HepG2 (cell line): ENCODE measurements around the gene P2RX5. TPM values are rescaled to one million over a fixed set of nuclear protein-coding genes. Genes with fewer than 3 reads are reported as not detected.

Experiments used
- ATF5 ChIP-seq: sonication (generic); formaldehyde crosslinking; IDR thresholded peaks from 2 replicates; pipeline ENCODE4 v1.4.0; 2020; ENCODE audit warnings: mild to moderate bottlenecking, low read depth, missing genetic modification reagents
- BRF2 ChIP-seq: sonication (generic); formaldehyde crosslinking; IDR thresholded peaks from 2 replicates; pipeline ENCODE4 v1.8.1; 2022; ENCODE audit warnings: mild to moderate bottlenecking, missing genetic modification reagents
- FOXK2 ChIP-seq: fragments of 450-650 bp; IDR thresholded peaks from 2 replicates; pipeline ENCODE4 v1.6.1; 2016
- GLI4 ChIP-seq: sonication (generic); formaldehyde crosslinking; IDR thresholded peaks from 2 replicates; pipeline ENCODE4 v1.5.1; 2020; ENCODE audit warnings: missing genetic modification reagents, mild to moderate bottlenecking, moderate library complexity, borderline replicate concordance
- HOXD1 ChIP-seq: sonication (generic); formaldehyde crosslinking; IDR thresholded peaks from 2 replicates; pipeline ENCODE4 v1.5.0; 2020; ENCODE audit warnings: missing genetic modification reagents
- MATR3 ChIP-seq: sonication (generic); formaldehyde crosslinking; IDR thresholded peaks from 2 replicates; pipeline ENCODE4 v1.4.0; 2020; ENCODE audit warnings: missing genetic modification reagents
- MNT ChIP-seq: fragments of 450-650 bp; IDR thresholded peaks from 2 replicates; pipeline ENCODE4 v1.6.1; 2016
- MYC ChIP-seq: sonication (generic); formaldehyde crosslinking; IDR thresholded peaks from 2 replicates; pipeline ENCODE4 v1.9.0; 2021; ENCODE audit warnings: missing genetic modification reagents, borderline replicate concordance
- NFE2 ChIP-seq: sonication (generic); formaldehyde crosslinking; IDR thresholded peaks from 2 replicates; pipeline ENCODE4 v1.4.0; 2020; ENCODE audit warnings: missing genetic modification reagents
- NFE2L1 ChIP-seq: sonication (generic); formaldehyde crosslinking; IDR thresholded peaks from 2 replicates; pipeline ENCODE4 v1.4.0; 2020; ENCODE audit warnings: missing genetic modification reagents, mild to moderate bottlenecking, borderline replicate concordance
- NR0B2 ChIP-seq: sonication (generic); formaldehyde crosslinking; IDR thresholded peaks from 2 replicates; pipeline ENCODE4 v1.4.0; 2020; ENCODE audit warnings: mild to moderate bottlenecking, missing genetic modification reagents
- RBM22 ChIP-seq: fragments of 200-400 bp; formaldehyde crosslinking; optimal IDR thresholded peaks from 2 replicates; pipeline ENCODE3; 2017; ENCODE audit warnings: mild to moderate bottlenecking, low read length, moderate library complexity
- RFX3 ChIP-seq: IDR thresholded peaks from 2 replicates; pipeline ENCODE4 v1.6.1; 2016; ENCODE audit warnings: missing biosample characterization, missing genetic modification reagents
- RFXAP ChIP-seq: sonication (generic); formaldehyde crosslinking; IDR thresholded peaks from 2 replicates; pipeline ENCODE4 v1.4.0; 2020; ENCODE audit warnings: missing genetic modification reagents, borderline replicate concordance
- TFDP1 ChIP-seq: IDR thresholded peaks from 2 replicates; pipeline ENCODE4 v1.6.1; 2016; ENCODE audit warnings: missing compliant biosample characterization, missing genetic modification reagents, borderline replicate concordance
- TGIF2 ChIP-seq: IDR thresholded peaks from 2 replicates; pipeline ENCODE4 v1.6.1; 2016; ENCODE audit warnings: control low read depth, missing compliant biosample characterization
- ZNF17 ChIP-seq: sonication (generic); formaldehyde crosslinking; IDR thresholded peaks from 2 replicates; pipeline ENCODE4 v1.5.0; 2020; ENCODE audit warnings: mild to moderate bottlenecking, missing genetic modification reagents
- ZNF550 ChIP-seq: sonication (generic); formaldehyde crosslinking; IDR thresholded peaks from 2 replicates; pipeline ENCODE4 v1.4.0; 2020; ENCODE audit warnings: mild to moderate bottlenecking, missing genetic modification reagents, borderline replicate concordance
- ZNF569 ChIP-seq: sonication (generic); formaldehyde crosslinking; IDR thresholded peaks from 2 replicates; pipeline ENCODE4 v1.5.0; 2020; ENCODE audit warnings: mild to moderate bottlenecking, missing genetic modification reagents, moderate library complexity, borderline replicate concordance
- ZNF639 ChIP-seq: conservative IDR thresholded peaks from 2 replicates; pipeline ENCODE4 v1.6.1; 2018; ENCODE audit warnings: missing genetic modification reagents
- ZNF850 ChIP-seq: sonication (generic); formaldehyde crosslinking; conservative IDR thresholded peaks from 2 replicates; pipeline ENCODE4 v1.9.0; 2021; ENCODE audit warnings: mild to moderate bottlenecking, missing genetic modification reagents
- ZSCAN20 ChIP-seq: sonication (generic); formaldehyde crosslinking; IDR thresholded peaks from 2 replicates; pipeline ENCODE4 v1.4.0; 2020; ENCODE audit warnings: missing genetic modification reagents, mild to moderate bottlenecking, borderline replicate concordance
- polyA plus RNA-seq, 8 experiments: library from polyadenylated mRNA; depleted of rRNA in 3 of 8; stranded (reverse) in 7 of 8; unstranded in 1 of 8; fragments of >200 nt; fragmentation: Illumina TruSeq in 4 of 8; extraction: Trizol in 4 of 8; gene quantifications; 2 replicates each; pipeline versions ENCODE4 v1.2.1 to v1.2.3, GENCODE V29; 2011 to 2016; ENCODE audit warnings: low read depth in 4 of 8, missing spikeins in 1 of 8, mixed read lengths in 1 of 8; ENCODE audit not compliant: insufficient read depth in 1 of 8
- total RNA-seq, 5 experiments: library from RNA; depleted of rRNA; stranded (reverse); fragments of >200 nt; fragmentation: Illumina TruSeq; extraction: Trizol; gene quantifications; 2 replicates each; pipeline ENCODE4 v1.2.3, GENCODE V29; 2016; ENCODE audit warnings: low read depth in 1 of 5
- TF ChIP-seq, protein P1 (sequence below): sonication (generic); formaldehyde crosslinking; IDR thresholded peaks from 2 replicates; pipeline ENCODE4 v1.4.0; 2020; ENCODE audit warnings: missing genetic modification reagents, low read depth, mild to moderate bottlenecking, borderline replicate concordance

Gene P2RX5
- total and polyA plus RNA-seq, 2 of the 13 experiments (the other 11 are each of a cell fraction or from before 2014, with no cell fraction given), result 0.95 to 1.7 TPM

GRCh38 chr17:3738562-3739295 is 42.8 kb upstream of the P2RX5 start (continued):
- TF ChIP-seq ZNF639 (CRISPR knock-in tag) (no peak), NFE2L1 (no peak), RFXAP (CRISPR knock-in tag) (no peak), TGIF2 (CRISPR knock-in tag) (peak; percentile 58; the same call in 1 of the 2 replicates), ZNF569 (CRISPR knock-in tag) (no peak), ZSCAN20 (no peak), MATR3 (no peak), NFE2 (no peak), RFX3 (CRISPR knock-in tag) (no peak), MYC (CRISPR knock-in tag) (peak; percentile 45; the same call in 1 of the 2 replicates), ATF5 (no peak), MNT (peak; percentile 29; the same call in 1 of the 2 replicates), FOXK2 (no peak), GLI4 (no peak), BRF2 (CRISPR knock-in tag) (no peak), TFDP1 (CRISPR knock-in tag) (peak; percentile 52; the same call in 1 of the 2 replicates), RBM22 (no peak), ZNF550 (no peak), ZNF850 (CRISPR knock-in tag) (no peak), ZNF17 (CRISPR knock-in tag) (no peak), NR0B2 (peak; percentile 35; the same call in 1 of the 2 replicates), HOXD1 (CRISPR knock-in tag) (no peak)
- TF ChIP-seq, protein P1, sequence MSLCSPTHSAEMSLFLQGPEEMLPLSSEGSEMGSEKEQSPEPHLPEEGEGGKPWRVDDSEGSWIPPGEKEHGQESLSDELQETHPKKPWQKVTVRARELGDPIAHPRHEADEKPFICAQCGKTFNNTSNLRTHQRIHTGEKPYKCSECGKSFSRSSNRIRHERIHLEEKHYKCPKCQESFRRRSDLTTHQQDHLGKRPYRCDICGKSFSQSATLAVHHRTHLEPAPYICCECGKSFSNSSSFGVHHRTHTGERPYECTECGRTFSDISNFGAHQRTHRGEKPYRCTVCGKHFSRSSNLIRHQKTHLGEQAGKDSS (CRISPR knock-in tag), result no peak
